GM18499 (cell line): ENCODE measurements around the gene ARID5B.
"Not testable (repeated sequence)": the region's sequence is repeated elsewhere in the genome, so short reads cannot be mapped to it uniquely, and the experiment has no call there.

Source experiments
- ATAC-seq: cut with Tn5 transposase; IDR thresholded peaks from one replicate; pipeline ENCODE4 v1.9.1; 2021; ENCODE audit warnings: moderate number of reproducible peaks; ENCODE audit not compliant: insufficient read depth, unreplicated experiment

Gene ARID5B

GRCh38 chr10:61900829-61901792 lies at the start of gene ARID5B:
ARID5B (plus strand) TSS chr10:61901699; CDS start chr10:61901710, 11 bp downstream.
- ATAC-seq = no peak

GRCh38 chr10:61852261-61852660 lies 49.2 kb upstream of the ARID5B start:
- no peak for ATAC-seq

- ATAC-seq = no peak
Measured at GRCh38 chr10:61855771-61856170, 45.7 kb upstream of the ARID5B start.

- ATAC-seq = no peak
Measured at GRCh38 chr10:61857746-61858145, 43.8 kb upstream of the ARID5B start.

- ATAC-seq = no peak
Measured at GRCh38 chr10:61859786-61860185, 41.7 kb upstream of the ARID5B start.

- ATAC-seq = no peak
Measured at GRCh38 chr10:61860964-61861758, 40.3 kb upstream of the ARID5B start.

GRCh38 chr10:61863981-61864380 lies 37.5 kb upstream of the ARID5B start:
- no peak for ATAC-seq

GRCh38 chr10:61866700-61867368 lies 34.7 kb upstream of the ARID5B start:
- ATAC-seq = no peak

GRCh38 chr10:61867374-61867773 lies 34.1 kb upstream of the ARID5B start:
- not testable (repeated sequence) for ATAC-seq

GRCh38 chr10:61867817-61868216 lies 33.7 kb upstream of the ARID5B start:
- ATAC-seq = not testable (repeated sequence)

- no peak for ATAC-seq
Measured at GRCh38 chr10:61869041-61869675, 32.3 kb upstream of the ARID5B start.

GRCh38 chr10:61869774-61870525 lies 31.5 kb upstream of the ARID5B start:
- ATAC-seq = no peak

- no peak for ATAC-seq
Measured at GRCh38 chr10:61870526-61870895, 31.0 kb upstream of the ARID5B start.

GRCh38 chr10:61871487-61871886 lies 30.0 kb upstream of the ARID5B start:
- ATAC-seq = no peak

GRCh38 chr10:61877887-61878739 lies 23.4 kb upstream of the ARID5B start:
- no peak for ATAC-seq

- ATAC-seq = no peak
Measured at GRCh38 chr10:61878740-61879068, 22.8 kb upstream of the ARID5B start.

- no peak for ATAC-seq
Measured at GRCh38 chr10:61882621-61883370, 18.7 kb upstream of the ARID5B start.
